GM21786 (cell line): Measurements from ENCODE around the gene LTBP2.

Experiments
- ATAC-seq: cut with Tn5 transposase; IDR thresholded peaks from one replicate; pipeline ENCODE4 v1.9.1; 2021; ENCODE audit not compliant: unreplicated experiment

Gene LTBP2

DNA sequence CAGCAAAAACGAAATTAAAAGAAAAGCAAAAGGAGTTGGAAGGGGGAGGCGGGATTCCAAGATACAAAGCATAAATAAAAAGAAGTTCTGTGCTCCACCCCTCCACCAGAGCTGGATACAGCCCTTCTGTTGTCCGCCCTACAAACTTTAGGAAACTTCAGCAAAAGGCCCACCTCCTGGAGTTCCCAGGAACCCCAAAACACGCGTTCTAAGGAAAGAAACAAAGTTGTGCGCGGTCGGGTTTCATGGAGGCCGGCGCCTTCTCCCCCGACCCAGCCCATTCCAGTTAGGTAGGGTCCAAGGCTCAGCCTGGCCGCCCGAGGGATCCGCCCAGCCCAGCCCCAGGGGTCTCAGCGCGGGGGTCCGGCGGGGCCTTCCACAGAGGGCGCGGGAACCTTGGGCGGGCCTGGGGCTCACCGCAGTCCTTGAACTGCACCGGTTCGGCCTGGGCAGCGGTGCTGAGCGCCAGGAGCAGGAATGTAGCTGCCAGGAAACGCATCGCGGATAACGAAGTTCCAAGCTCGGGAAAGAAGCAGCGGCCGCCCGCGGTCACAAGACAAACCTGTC, 119.2 kb downstream of the LTBP2 start, which contains the start of gene NPC2:
TSS of gene NPC2 (minus strand) at position 530 of the 567 bp plus-strand sequence. CDS start at position 499, 31 bp downstream.
- peak; percentile 2 for ATAC-seq

DNA sequence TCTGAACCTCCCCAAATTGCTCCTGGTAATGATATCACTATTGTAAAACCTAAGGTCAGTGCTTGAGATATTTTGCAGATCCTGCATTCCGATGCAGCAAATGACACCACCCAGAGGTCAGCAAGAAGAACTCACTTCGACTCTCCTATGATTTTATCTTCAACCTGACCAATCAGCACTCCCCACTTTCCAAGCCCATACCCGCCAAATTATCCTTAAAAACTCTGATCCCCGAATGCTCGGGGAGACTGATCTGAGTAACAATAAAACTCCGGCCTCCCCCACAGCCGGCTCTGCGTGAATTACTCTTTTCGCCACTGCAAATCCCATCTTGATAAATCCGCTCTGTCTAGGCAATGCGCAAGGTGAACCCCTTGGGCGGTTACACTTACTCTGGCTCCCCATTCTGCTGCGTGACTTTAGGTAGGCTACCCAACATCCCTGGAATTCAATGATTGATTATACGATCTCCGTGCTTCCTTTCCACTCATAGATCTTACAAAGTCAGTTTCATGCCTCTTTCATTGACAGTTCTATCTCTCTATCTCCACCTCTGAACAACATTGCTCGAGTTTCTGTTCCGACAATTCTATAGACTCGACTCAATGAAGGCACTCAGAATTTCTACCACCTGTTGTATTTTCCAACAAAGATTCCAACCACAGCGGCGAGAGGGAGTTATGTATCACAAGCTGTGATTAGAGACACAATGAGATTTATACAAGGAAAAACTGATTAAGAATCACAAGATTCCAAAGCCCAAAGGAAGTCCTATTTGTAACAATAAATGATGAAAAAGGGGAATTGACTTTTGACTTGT, 119.9 kb downstream of the LTBP2 start:
- ATAC-seq = no peak

DNA sequence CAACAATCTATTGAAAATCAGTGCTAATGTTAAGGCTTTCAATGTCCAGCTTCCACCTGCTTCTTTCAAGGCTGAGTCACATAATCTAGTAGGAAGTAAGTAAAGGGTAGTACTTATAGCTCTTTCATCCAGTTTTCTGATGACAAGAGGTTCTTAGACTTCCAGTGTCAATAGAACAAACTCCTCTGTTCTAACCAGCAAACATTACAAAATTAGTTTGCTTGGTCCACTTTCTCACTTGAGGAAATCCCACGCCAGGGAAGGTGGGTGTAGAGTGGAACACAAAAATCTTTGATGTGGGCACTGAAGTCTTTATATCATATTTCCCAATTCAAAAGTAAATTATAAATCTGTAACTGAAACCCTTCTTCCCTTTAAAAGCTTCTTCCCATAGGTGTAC, 121.6 kb downstream of the LTBP2 start:
- no peak for ATAC-seq

DNA sequence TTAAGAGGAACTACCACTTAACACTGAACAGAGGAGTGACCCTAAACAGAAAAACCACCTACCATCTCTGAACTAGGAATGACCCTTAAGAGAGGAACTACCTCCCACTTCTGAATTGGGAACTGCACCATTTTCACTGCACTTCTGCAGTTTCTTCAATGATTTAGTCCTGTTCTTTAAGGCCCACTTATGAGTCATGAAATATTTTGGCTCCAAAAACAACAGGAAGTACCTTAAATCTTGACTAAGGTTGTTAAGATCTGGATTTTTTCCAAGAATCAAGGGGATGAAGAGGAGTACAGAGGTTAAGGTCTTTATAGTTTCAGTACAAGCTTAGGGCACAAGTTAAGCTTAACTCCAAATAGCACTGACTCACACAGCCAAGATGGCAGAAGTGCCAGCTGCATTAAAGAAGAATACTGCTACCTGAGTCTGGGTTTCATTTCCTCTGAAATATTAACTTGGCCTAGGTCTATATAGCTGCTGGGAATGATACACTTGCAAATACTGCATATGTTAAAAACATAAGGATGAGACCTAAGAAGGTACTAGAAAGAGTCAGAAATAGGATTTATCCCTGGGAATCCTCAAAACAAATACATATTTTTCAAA, 123.1 kb downstream of the LTBP2 start:
- no peak for ATAC-seq

DNA sequence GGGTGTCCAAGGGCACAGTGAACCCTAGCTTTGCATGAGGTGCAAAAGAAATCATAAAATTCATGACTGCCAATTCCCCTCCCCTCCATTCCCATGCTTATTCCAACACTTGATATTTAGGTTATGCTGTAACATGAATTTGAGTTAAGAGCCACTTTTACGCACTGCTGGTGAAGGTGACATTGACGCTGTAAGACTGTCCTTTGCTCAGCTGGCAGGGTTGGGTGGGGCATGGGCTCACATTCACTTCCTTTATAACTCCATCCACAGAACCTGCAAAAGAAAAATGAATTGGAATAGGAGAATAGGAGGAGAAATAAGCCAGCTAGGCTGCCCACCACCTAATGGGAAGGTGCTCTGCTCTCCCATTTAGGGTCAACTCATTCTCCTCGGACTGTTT, 125.9 kb downstream of the LTBP2 start:
- ATAC-seq = no peak

DNA sequence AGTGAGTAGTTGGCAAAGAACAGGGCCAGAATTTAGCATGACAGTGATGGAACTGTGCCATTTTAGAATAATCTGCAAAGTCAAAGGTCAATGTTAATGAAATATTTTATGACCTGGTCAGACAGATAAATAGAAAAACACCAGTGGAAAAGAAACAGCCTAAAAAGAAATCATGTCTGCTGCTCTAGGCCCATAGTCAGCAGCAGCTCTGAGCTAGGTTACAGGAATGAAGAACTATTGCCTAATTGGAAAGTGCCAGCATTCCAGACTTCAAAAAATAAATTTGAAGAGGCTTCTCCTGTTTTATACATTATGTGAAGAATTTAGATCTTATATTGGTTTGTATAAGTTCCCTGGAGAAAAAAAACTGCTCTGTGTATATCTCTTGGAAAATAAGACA, 128.7 kb downstream of the LTBP2 start:
- no peak for ATAC-seq

DNA sequence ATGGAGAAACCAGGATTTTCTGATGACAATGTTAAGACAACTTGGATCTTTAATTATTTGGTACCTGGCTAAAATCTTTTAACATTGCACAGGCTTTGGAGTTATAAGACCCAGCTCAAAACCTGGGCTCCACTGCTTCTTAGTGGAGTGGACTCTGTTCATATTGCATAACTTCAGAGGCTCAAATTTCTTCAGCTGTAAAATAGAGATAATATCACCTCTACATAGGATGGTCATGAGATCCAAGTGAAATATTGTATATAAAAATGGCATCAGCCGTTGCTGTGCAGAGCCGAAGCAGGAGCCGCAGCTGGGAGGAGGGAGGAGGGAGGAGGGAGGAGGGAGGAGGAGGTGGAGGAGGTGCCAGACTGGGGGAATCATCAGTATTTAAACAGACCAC, 129.5 kb downstream of the LTBP2 start:
- ATAC-seq = no peak

DNA sequence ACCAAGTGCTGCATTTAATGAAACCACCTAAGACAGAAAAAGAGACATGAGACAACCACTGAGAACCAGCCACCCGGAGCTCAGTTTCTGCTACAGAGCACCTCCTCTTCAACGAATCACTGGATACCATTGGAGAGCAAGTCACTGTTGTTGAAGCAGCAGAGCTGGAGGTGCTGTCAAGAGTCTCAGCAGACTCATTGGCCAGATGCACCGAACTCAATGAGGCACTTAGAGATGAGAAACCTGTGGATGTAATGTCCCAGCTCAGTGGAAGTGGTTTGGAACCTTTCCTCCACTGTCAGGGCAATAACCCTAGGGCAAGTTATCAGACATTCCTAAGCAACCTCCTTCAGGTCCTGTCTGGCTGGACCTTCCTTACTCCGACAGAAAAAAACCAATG, 132.0 kb downstream of the LTBP2 start:
- ATAC-seq = no peak

DNA sequence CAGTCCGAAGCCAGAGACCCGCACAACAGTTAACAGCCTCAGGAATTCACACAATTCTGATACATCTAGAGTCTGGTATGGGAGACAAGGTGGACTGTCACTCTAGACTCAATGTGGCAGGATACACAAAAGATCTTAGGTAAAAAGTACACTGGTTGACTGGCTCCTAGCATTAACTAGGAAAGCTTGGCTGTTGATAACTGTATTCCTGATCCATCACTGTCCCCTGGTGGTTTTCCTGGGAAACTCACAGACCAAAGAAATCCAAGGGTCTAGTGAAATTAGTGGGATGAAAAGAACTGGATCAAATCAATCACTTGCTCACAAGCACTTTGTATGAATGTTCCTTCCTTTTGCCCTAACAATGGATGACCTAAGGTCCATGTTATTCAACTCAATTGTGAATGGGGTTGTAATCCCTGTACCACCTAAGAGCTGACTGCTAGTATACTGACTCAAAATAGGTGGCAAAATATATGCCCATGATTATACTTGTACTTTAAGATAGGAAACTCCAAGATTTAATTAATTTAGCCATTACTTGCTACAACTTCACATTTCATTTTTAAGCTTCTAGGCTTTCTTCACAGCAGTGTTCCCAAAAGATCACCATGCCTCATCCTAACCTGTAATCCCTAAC, 132.9 kb downstream of the LTBP2 start:
- no peak for ATAC-seq

DNA sequence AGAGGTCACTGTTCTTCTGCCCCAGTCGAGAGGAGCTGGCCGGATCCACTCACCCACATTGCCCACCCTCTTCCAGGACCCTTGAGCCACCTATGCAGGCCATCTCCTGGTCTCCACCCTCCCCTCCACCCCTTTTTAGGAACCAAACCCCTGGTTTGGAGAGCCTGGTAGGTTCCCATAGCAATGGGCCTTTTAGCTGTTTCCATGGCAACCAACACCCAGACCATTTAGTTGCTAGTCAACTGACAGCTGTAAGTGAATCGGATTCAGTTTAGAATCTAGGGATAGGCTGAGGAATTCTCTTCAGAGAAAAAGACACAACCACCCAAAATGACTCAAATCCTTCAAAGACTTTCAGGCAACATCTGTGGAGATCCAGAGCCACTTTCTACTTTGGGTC, 135.4 kb downstream of the LTBP2 start:
- no peak for ATAC-seq

DNA sequence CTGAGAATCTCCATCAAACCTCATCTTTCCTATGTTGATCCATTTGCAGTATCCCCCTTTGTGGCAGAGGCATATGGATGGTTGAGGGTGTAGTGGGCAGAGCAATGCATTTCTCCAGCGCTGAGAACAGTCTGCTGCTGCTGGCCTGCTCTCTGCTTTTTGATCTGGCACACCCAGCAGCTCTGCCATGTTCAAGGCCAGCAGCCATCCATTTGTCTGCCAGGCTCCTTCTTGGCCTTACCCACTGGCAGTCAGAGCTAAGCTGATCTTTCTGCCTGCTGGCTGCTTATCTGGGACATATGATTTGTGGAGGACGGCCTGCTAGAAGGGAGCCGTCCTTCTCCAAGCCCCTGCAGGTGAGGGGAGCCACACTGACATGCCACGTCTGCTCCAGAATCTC, 135.9 kb downstream of the LTBP2 start:
- no peak for ATAC-seq

DNA sequence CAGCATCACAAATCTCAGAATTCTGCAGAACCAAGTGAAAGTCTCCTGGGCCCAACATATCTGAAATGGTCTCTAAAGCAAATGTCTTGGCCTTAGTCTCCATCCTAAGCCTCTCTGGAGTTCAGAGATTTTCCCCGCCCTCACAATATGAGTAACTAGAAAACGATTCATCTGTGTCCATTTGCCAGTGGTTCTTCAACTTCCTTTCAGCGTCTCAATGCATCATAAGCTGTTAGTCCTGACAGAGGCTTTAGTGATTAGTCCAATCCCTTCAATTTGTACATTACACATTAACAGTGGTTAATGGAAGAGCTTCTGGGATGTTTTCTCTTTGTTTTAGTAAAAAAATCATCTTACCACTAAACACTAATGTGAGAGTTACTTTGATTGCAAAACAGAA, 136.4 kb downstream of the LTBP2 start:
- no peak for ATAC-seq

DNA sequence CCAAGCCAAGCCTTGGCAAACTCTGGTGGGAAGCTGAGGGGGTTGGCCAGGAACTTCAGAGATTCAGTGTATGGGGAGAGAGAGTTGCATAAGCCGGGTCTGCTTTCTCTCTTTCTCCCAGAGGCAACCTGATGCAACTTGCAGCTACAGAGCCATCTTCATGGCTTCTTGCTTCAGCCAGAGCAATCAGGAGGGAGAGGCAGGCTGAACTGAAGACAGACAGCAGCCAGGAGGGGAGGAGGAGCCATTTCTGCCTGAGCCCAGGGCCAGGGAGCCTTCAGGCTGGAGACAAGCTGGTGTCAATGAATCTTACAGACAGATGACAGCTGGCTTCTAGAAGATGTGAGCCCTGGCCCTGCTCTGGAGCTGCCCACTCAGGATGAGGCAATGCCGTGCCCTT, 137.7 kb downstream of the LTBP2 start:
- ATAC-seq = no peak

DNA sequence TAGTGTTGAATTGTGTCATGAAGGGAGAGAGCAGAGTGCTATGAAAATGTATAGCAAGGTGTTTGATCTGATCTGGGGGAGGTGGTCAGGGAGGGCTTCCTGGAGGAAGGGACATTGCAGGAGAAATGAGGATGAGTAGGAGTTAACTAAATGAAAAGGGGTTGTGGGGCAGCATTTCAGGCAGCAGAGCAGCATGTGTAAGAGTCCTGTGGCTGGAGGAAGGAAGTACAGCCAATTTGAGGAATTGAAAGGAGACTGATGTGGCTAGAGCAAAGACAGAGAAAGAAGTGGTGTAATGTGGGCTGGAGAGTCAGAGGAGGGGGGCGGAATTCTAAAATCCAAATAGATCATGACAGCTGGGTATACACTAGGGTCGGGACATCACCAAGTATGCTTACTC, 139.4 kb downstream of the LTBP2 start:
- ATAC-seq = no peak

DNA sequence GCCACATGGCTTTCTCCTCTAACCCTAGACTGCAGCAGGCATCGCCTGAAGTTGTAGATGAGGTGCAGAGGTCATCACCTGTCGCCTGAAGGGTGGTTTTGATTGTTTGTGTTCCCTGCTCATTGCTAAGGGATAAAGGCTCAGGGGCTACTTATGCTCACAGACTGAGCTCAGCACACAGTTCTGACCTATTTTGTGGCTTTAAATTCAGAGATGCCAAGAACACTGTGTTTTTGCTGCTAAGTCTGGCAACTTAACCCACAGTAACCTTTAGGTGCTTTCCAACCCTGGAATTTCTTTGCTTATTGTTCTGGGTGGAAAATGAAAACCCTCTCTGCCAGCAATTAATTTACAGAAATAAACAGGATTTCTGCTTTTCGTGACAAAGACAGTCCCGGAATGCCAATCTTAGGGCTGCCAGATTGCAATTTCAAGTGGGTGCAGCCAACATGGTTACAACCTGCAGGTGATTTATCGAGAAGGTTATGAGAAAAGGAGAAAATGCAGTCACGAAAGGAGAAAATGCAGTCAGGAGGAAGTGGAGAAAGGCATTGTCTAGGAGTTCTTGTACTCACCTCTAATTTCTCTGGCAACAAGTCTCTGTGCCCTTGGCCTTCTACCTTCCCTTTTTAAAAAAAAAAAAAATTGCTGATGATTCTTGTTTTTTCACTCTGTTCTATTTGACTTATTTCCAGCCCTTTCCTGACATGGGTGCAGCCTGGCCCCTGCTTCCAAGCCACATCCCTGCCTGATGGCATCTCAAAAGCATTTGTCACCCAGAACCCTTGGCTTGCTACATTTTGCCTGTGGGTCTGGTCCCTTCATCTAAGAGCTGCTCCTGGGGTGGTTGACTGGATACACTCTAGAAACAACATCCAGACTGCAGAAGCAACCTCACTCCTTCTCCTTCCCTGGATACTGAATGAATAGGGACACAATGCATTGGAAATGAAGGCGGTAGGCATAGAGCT, 142.2 kb downstream of the LTBP2 start:
- no peak for ATAC-seq

DNA sequence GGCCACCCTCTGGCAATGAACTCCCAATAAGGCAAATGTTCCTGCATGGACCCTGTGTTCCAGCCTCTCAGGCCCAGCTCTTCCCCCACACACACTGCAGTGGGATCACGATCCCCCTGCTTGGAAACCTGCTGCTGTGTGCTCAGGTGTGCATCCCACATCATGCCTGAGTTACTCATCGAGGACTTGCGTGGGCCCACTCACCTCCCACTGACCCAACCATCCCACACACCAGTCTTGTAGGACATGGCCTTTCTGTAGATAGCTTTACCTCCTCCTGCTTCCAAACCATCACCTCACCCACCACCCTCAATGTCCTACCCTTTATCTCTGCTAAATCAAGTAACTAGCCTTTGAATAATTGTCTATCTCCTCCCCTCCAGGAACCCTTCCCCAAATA, 143.5 kb downstream of the LTBP2 start:
- no peak for ATAC-seq

DNA sequence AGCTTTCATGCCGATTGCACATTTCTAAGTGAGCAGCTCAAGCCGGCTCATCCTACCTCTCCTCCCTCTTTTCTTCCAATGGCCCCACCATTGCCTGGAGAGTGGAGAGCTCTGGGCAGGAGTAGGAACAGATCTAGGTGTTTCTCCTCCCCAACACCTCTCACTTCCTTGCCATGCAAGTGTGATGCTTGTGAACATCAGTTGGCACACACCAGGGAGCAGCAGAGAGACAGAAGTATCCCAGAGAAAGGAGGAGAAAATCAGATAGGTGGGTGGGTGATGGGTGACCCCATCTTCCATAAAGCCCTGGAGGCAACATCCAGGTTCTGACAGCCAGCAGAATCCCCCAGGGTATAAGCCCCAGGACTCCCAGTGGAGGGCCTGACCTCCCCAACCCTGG, 146.7 kb downstream of the LTBP2 start:
- ATAC-seq = no peak

DNA sequence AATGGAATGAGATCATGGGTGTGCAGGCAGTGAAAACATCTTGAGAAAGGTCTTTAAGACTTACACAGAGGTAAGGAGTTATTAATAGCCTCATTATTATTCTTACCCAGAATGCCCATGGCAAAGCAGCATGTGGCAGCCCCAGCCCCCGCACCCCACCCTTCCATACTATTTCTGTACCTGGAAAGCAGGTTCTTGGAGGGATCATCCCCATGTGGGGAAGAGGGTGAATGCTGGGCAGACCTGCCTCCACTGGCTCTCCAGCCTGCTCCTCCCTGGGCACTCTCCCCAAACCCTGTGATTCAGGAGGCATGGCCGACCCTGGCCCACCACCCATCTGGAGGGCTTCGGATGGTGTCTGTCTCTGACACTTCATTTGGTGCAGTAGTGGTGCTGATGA, 147.3 kb downstream of the LTBP2 start:
- ATAC-seq = no peak

DNA sequence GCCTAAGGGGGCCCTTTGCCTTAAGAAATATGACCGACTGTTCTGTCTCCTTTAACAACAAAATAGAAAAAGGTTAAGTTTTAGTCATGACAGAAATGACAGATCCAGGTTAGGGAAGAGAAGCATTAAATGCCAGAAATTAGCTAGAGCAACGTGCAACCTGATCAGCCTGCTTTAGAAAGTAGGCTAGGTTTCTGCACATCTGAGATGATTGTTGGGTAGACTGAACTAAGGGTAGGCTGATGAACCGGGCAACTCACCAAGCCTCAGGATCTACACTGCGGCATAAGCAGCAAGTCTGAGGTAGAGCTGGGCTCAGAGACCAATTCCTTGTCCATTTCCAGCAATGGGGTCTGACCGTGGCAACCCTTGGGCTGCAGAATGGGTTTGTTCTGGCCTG, 148.3 kb downstream of the LTBP2 start:
- ATAC-seq = no peak

DNA sequence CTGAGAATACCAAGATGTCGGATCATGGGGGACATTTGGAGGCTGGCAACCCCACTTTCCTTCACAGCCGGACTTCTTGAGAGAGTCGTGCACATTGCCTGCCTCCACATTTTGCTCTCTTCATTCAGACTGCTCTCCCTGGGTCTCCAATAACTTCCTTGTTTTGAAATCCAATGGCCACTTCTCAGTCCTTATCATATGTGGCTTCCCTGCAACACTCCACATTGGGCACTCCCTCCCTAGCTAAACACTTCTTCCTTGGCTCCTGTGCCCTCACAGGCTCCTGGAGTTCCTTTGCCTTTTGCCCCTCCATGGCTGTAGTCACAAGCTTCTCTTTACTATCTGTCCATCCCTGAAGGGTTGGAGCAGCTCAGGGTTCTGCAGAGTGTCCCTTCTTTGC, 149.0 kb downstream of the LTBP2 start:
- ATAC-seq = no peak

DNA sequence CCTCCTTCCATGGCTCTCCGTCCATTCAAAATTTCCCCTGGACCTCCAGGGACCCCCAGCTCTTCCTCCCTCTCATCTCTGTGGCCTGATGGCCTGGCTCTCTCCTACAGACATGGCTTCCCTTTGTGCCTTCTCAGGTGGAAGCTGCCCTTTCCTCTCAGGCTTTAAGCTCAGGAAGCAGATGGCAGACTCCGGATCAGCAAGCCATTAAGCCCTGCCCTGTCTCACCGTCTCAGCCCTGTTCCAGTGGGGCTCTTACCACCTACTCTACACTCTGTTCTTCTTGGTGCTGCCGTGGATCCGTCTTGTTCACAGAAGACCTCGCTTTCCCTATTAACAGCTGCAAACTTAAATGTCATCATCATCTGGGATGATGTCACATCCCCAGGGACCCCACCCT, 152.1 kb downstream of the LTBP2 start:
- ATAC-seq = no peak
